ENCODE results near the gene VSIR. TPM values are rescaled to one million over a fixed set of nuclear protein-coding genes. Genes with fewer than 3 reads are reported as not detected.

The VSIR gene
- total and polyA plus RNA-seq, 9 of the 15 experiments (the other 6 are each of a cell fraction or from before 2014, with no cell fraction given): 0.14 to 20.5 (median 9.3) TPM

- TF ChIP-seq RBFOX2 (IDR thresholded peaks at IDR 0.05; ENCODE audit: low read depth, low read length) (0 out of 2 replicates have a peak, but pooled peaks have one; percentile 28), SIRT6 (IDR thresholded peaks at IDR 0.05; ENCODE audit: low read depth, low read length) (no peak), SP2 (IDR thresholded peaks at IDR 0.05; ENCODE audit: extremely low read depth, low read depth, low read length, poor library complexity, severe bottlenecking) (no peak), THRB (CRISPR knock-in tag; conservative IDR thresholded peaks at IDR 0.05) (no peak), ZSCAN29 (IDR thresholded peaks at IDR 0.05) (no peak), SMAD3 (CRISPR knock-in tag; conservative IDR thresholded peaks at IDR 0.05) (peak; percentile 78; the same call in 1 of the 2 replicates), ZNF217 (CRISPR knock-in tag; IDR thresholded peaks at IDR 0.05) (no peak), ZNF668 (CRISPR knock-in tag; IDR thresholded peaks at IDR 0.05) (no peak), SAFB2 (IDR thresholded peaks at IDR 0.05; ENCODE audit: borderline replicate concordance, low read depth, low read length, severe bottlenecking) (no peak), E2F3 (CRISPR knock-in tag; IDR thresholded peaks at IDR 0.05) (peak; percentile 87; the same call in 1 of the 2 replicates), TAF9B (IDR thresholded peaks at IDR 0.05; ENCODE audit: partially characterized antibody) (no peak), ZNF165 (CRISPR knock-in tag; IDR thresholded peaks at IDR 0.05; ENCODE audit: borderline replicate concordance) (peak; percentile 89; the same call in 1 of the 2 replicates), ETV1 (tag; conservative IDR thresholded peaks at IDR 0.05; ENCODE audit: low read depth) (no peak), HDAC8 (tag; IDR thresholded peaks at IDR 0.05) (no peak), ZBTB26 (CRISPR knock-in tag; IDR thresholded peaks at IDR 0.05) (no peak), HMBOX1 (IDR thresholded peaks at IDR 0.05) (no peak), FOXP1 (CRISPR knock-in tag; IDR thresholded peaks at IDR 0.05) (peak; percentile 66; the same call in 1 of the 2 replicates), FIP1L1 (IDR thresholded peaks at IDR 0.05; ENCODE audit: low read depth, low read length, poor library complexity, severe bottlenecking) (no peak), MITF (IDR thresholded peaks at IDR 0.05) (no peak)
Measured at GRCh38 chr10:71752391-71753090, 20.8 kb downstream of the VSIR start (continued).
